Dedifferentiated amniotic fluid mesenchymal stem cell (primary cell): ENCODE results near the gene AZI2.

Source experiments
- DNase-seq: peaks from one replicate; pipeline ENCODE4 v3.0.0-alpha.2; 2016; ENCODE audit errors: extremely low spot score

The AZI2 gene

GRCh38 chr3:28301688-28302087, 46.9 kb downstream of the AZI2 start:
- DNase-seq: no peak

GRCh38 chr3:28300345-28300962, 48.2 kb downstream of the AZI2 start:
- no peak for DNase-seq

GRCh38 chr3:28299705-28300104, 48.9 kb downstream of the AZI2 start:
- no peak for DNase-seq

DNA sequence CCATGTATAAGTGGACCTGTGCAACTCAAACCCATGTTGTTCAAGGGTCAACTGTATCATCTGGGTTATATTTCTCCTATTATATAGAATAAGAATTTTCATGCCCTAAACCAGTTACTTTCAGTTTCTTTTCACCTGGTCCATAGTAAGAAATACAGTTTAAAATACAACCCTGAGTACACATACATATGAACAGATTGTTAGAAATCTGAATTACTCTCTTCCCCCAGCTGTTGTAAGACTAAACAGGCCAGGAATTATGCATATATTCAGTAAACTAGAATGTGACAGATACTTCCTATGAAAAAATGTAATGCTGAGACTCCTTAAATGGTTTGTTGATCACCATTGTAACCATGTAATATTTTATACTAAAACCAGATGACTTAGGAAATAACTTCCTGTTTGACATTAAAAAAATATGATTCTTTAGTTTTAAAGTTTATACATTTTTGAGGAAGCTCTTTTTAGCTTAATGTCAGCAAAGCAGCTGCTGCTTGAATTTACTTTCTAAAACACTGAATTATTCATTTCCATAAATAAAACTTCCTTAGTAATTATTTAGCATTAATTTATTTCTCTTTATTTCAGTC, 52.6 kb downstream of the AZI2 start:
- DNase-seq: peak; percentile 26

DNA sequence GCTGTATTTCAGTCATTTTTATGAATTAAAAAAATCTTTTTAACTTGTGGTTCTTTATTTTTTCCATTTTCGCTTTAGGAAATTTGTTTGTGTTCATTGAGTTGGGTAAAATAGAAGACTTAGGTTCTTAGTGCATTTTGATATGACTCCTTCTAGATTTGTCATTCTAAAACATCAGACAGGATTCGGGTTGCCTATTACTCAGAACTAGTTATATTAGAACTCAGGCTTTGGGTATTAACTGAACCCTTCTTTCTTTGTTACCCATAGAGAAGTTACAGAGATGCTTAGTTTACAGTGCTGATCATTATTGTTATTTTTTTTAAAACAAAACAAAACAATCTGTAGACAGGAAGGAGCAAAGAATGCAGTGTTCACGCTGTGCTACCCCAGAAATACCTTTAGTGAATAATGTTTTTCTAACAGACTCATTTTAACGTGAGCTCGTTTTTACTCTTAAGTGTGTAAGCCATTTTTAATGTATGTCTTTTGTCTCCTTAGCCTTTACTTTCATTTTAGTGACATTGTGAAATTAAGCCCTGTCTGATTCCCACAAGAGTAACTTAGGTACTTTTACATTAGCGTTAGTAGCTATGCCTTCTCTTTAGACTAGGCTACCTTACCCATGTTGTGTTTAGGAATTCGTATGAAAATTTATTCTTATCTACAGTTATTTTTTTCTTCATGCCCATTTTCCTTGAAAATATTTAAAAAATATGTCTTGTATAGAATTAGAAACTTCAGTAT, 53.8 kb downstream of the AZI2 start:
- DNase-seq: no peak

- no peak for DNase-seq
Observed at GRCh38 chr3:28292622-28293021, 56.0 kb downstream of the AZI2 start.

- no peak for DNase-seq
Observed at GRCh38 chr3:28291577-28291976, 57.0 kb downstream of the AZI2 start.

GRCh38 chr3:28290863-28291300, 57.7 kb downstream of the AZI2 start:
- no peak for DNase-seq

DNA sequence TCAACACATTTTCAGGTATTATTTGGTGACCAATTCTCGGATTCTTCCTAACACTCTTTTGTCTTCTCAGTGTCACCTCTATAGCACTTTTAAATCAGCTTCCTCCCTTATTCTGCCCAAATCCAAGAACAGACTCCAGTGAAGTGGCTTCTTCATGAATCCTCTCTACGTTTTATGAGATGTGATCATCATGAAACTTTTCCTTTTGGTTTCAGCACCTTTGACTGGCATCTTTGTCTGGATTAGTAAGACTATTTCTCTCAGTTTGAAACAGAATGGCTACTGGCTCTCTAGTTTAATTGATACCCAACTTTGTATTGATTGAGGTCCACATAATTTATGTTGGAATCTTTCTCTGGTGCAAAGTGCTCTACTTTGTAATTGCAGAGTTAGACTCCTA, 61.6 kb downstream of the AZI2 start:
- no peak for DNase-seq

- DNase-seq: peak; percentile 35
Observed at GRCh38 chr3:28286595-28286994, 62.0 kb downstream of the AZI2 start.

DNA sequence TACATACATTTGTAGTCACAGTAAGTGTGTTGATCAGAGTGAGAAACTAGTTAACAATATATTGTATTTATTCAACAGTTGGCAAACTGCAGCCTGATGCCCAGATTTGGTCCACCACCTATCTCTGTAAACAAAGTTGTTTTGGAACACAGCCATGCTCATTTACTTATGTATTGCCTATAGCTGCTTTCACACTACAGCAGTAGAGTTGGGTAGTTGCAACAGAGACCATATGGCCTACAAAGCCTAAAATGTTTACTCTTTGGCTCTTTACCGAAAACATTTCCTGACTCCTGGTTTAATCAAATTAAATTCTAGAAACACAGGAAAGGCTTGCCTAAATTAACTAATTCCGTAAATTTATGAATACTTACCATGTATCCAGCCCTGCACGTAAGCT, 67.8 kb downstream of the AZI2 start:
- DNase-seq: no peak

GRCh38 chr3:28279770-28280169, 68.9 kb downstream of the AZI2 start:
- no peak for DNase-seq

DNA sequence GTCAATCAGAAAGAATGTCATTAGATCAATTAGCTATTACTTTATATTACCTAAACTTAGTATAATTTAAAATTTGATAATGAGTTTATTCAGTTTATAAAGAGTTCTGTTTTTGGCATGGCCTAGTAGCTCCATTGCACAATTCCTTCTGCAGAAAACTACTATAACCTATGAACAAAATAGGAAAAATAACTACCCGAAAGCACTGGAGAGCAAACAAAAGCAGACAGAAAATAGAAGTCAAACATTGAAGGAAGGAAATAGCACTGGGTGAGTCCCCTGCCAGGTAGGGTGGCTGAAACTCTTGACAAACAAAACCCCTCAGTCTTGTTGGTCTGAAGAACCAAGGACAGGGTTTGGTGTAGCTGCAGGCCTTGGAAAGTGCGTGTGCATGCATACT, 69.7 kb downstream of the AZI2 start:
- DNase-seq: no peak

DNA sequence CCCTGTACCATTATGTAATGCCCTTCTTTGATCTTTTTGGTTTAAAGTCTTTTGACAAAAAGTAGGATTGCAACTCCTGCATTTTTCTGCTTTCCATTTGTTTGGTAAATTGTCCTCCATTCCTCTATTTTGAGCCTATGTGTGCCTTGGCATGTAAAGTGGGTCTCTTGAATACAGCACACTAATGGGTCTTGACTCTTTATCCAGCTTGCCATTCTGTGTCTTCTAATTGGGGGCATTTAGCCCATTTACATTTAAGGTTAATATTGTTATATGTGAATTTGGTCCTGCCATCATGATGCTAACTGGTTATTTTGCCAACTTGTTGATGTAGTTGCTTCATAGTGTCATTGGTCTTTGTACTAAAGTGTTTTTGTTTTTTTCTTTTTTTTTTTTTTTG, 74.8 kb downstream of the AZI2 start:
- no peak for DNase-seq
